AG08396 (cell line): ENCODE data around the gene NUDT7.

Experiments used
- DNase-seq: peaks from one replicate; pipeline ENCODE4 v3.0.0; 2012; ENCODE audit warnings: low spot score, mixed read lengths

NUDT7 gene

GRCh38 chr16:77724174-77724573 lies 1.9 kb downstream of the NUDT7 start:
- no peak for DNase-seq

- DNase-seq = no peak
Measured at GRCh38 chr16:77729951-77730350, 7.6 kb downstream of the NUDT7 start.

GRCh38 chr16:77732241-77732946 lies 10.1 kb downstream of the NUDT7 start:
- DNase-seq = no peak

GRCh38 chr16:77736879-77737278 lies 14.6 kb downstream of the NUDT7 start:
- no peak for DNase-seq

- no peak for DNase-seq
Measured at GRCh38 chr16:77738706-77739558, 16.6 kb downstream of the NUDT7 start.

- DNase-seq = no peak
Measured at GRCh38 chr16:77739559-77739892, 17.2 kb downstream of the NUDT7 start.

- DNase-seq = no peak
Measured at GRCh38 chr16:77744141-77744540, 21.8 kb downstream of the NUDT7 start.

GRCh38 chr16:77745972-77746371 lies 23.7 kb downstream of the NUDT7 start:
- no peak for DNase-seq

- DNase-seq = no peak
Measured at GRCh38 chr16:77748421-77749005, 26.2 kb downstream of the NUDT7 start.

GRCh38 chr16:77749415-77749814 lies 27.1 kb downstream of the NUDT7 start:
- DNase-seq = no peak

GRCh38 chr16:77758046-77758445 lies 35.7 kb downstream of the NUDT7 start:
- no peak for DNase-seq

GRCh38 chr16:77758508-77758907 lies 36.2 kb downstream of the NUDT7 start:
- DNase-seq = no peak

- no peak for DNase-seq
Measured at GRCh38 chr16:77759201-77759600, 36.9 kb downstream of the NUDT7 start.

GRCh38 chr16:77759821-77760220 lies 37.5 kb downstream of the NUDT7 start:
- DNase-seq = no peak

- DNase-seq = no peak
Measured at GRCh38 chr16:77760800-77761199, 38.5 kb downstream of the NUDT7 start.

GRCh38 chr16:77761204-77761603 lies 38.9 kb downstream of the NUDT7 start:
- DNase-seq = no peak

- DNase-seq = no peak
Measured at GRCh38 chr16:77762262-77762661, 39.9 kb downstream of the NUDT7 start.

- no peak for DNase-seq
Measured at GRCh38 chr16:77763994-77764393, 41.7 kb downstream of the NUDT7 start.

- no peak for DNase-seq
Measured at GRCh38 chr16:77767211-77767610, 44.9 kb downstream of the NUDT7 start.

- DNase-seq = no peak
Measured at GRCh38 chr16:77767826-77768225, 45.5 kb downstream of the NUDT7 start.

GRCh38 chr16:77775911-77776909 lies 53.9 kb downstream of the NUDT7 start:
- DNase-seq = no peak

- DNase-seq = no peak
Measured at GRCh38 chr16:77777745-77778144, 55.4 kb downstream of the NUDT7 start.
